Measurements from ENCODE around the gene OR2AT4.
"Not testable (repeated sequence)": the region's sequence is repeated elsewhere in the genome, so short reads cannot be mapped to it uniquely, and the experiment has no call there.

The OR2AT4 gene

DNA sequence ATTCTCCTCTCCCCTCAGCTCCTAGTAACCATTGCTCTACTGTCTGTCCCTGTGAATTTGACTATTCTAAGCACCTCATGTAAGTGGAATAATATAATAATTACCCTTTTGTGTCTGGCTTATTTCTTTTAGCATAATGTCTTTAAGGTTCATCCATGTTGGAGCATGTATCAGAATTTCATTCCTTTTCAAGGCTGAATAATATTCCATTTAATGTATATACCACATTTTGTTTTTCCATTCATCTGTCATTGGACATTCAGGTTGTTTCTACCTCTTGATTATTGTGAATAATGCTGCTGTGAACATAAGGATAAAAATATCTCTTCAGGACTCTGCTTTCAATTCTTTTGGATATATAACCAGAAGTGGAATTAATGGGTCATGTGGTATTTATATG, 28.1 kb downstream of the OR2AT4 start:
- DNase-seq (ENCODE audit: low spot score), result no peak

- DNase-seq (ENCODE audit: low spot score), result no peak
Observed at GRCh38 chr11:75066061-75066460, 30.6 kb downstream of the OR2AT4 start.

DNA sequence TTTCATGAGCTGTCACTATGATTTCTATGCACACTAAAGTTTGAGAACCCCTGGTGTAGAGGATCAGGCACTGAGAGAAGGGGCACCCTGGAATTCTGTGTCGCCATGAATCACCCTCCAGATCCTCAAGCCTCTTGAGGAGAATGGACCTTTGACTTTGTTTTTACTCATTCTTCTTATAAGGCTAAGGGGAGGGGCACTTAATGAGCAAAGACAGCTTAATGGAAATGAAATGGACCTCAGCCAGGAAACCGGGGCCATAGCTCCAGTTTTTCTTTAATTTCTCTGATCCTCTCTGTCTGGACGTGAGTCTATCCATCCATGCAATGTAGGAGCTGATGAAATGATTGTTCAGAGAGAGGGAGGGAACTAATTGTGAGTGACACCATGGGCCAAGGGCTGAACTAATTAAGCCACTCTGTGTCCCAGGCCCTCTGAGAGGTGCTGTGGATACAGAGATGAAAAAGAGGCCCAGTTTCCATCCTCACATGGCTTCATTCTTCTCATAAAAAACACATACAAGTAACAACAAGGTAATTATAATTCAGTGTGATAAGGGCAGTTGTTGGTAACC, 32.8 kb downstream of the OR2AT4 start:
- no peak for DNase-seq (ENCODE audit: low spot score)

- no peak for DNase-seq (ENCODE audit: low spot score)
Observed at GRCh38 chr11:75059299-75059698, 37.4 kb downstream of the OR2AT4 start.

DNA sequence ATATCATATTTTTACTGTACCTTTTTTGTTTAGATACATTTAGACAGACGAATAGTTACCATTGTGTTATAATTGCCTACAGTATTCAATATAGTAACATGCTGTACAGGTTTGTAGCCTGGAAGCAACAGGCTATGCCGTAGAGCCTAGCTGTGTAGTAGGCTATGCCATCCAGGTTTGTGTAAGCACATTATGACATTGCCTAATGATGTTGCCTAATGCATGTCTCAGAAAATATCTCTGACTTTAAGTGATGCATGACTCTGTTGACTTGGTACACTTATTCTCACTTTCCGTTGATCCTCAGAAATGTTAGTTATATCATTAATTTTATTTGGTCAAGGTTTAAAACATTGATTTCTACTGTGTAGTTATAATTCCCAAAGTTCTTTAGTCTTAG, 39.9 kb downstream of the OR2AT4 start:
- no peak for DNase-seq (ENCODE audit: low spot score)

DNA sequence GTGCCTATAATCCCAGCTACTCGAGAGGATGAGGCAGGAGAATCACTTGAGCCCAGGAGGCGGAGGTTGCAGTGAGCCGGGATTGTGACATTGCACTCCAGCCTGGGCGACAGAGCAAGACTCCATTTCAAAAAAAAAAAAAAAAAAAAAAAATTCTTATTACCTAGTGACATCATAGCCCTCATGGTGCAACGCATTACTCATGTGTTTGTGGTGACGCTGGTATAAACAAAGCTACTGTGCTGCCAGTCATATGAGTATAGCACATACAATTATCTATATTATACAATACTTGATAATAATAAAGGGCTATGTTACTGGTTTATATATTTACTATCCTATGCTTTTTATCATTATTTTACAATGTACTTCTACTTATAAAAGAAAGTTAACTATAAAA, 41.2 kb downstream of the OR2AT4 start:
- no peak for DNase-seq (ENCODE audit: low spot score)

DNA sequence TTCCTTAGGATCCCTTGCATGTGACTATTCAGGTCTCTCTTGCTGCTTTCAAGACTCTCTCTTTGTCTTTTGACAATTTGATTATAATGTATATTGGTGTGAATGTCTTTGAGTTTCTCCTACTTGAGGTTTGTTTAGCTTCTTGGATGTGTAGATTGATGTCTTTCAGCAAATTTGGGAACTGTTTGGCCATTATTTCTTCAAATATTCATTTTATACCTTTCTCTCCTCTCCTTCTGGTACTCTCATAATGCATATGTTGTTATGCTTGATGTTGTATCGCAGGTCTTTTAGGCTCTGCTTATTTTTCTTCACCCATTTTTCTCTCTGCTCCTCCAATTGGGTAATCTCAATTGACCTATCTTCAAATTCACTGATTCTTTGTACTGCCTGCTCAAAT, 44.2 kb downstream of the OR2AT4 start:
- no peak for DNase-seq (ENCODE audit: low spot score)

- DNase-seq (ENCODE audit: low spot score), result no peak
Observed at GRCh38 chr11:75051043-75051442, 45.6 kb downstream of the OR2AT4 start.

DNA sequence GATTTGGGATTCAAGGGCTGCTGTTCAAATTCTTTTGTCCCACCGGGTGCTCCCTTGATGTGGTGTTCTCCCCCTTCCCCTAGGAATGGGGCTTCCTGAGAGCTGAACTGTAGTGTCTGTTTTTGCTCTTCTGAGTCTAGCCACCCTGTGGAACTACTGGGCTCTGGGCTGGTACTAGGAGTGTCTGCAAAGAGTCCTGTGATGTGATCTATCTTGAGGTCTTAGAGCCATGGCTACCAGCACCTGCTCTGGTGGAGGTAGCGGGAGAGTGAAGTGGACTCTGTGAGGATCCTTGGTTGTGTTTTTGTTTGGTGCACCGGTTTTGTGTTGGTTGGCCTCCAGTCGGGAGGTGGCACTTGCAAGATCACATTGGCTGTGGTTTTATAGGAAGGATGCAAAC, 46.2 kb downstream of the OR2AT4 start:
- DNase-seq (ENCODE audit: low spot score), result no peak

DNA sequence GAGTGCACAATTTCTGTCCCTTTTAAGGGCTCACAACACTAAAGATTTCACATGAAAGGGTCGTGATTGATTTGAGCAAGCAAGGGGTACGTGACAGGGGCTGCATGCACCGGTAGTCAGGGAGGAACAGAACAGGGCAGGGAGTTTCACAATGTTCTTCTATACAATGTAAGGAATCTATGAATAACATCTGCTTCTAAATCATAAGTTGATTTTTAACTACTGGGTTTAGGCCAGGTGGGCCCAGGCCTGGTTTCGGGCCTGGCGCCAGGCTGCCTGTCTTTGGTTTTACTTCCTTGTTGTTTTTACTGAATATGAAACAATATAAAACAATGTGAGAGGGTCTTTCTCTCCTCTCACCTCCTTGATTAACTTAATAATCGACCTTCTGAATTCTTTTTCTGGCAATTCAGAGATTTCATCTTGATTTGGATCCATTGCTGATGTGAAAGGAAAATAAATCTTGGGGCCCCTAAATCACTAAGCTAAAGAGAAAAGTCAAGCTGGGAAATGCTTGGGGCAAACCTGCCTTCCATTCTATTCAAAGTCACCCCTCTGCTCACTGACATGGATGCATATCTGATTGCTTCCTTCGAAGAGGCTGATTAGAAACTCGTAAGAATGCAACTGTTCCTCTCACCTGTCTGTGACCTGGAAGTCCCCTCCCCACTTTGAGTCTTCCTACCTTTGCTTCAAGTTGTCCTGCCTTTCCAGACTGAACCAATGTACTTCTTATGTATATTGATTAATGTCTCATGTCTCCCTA, 47.0 kb downstream of the OR2AT4 start:
- not testable (repeated sequence) for DNase-seq (ENCODE audit: low spot score)

DNA sequence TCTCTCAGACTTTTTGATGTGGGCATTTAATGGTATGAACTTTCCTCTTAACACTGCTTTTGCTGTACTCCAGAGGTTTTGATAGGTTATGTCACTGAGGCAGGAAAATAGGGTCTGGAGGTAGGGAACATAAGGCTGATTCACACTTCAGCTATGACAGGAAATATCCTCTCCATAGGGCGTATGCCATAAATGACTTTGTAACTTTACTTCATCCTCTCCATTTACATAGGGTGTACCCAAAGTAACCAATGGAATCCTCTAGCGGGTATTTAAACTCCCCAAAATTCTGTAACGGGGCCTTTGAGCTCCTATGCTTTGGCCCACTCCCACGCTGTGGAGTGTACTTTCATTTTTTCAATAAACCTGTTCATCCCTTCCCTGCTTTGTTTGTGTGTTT, 49.5 kb downstream of the OR2AT4 start:
- DNase-seq (ENCODE audit: low spot score), result no peak

DNA sequence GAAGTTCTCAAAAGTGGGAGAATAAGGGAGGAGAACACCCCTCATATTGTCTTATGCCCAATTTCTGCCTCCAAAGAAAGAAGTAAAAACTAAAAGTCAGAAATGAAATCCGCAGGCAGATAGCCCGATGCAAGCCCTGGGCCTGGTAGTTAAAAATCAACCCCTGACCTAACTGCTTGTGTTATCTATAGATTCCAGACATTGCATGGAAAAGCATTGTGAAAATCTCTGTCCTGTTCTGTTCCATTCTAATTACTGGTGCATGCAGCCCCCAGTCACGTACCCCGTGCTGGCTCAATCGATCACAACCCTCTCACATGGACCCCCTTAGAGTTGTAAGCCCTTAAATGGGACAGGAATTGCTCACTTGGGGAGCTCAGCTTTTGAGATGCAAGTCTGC, 50.0 kb downstream of the OR2AT4 start:
- DNase-seq (ENCODE audit: low spot score), result not testable (repeated sequence)

- not testable (repeated sequence) for DNase-seq (ENCODE audit: low spot score)
Observed at GRCh38 chr11:75044381-75045170, 52.1 kb downstream of the OR2AT4 start.

DNA sequence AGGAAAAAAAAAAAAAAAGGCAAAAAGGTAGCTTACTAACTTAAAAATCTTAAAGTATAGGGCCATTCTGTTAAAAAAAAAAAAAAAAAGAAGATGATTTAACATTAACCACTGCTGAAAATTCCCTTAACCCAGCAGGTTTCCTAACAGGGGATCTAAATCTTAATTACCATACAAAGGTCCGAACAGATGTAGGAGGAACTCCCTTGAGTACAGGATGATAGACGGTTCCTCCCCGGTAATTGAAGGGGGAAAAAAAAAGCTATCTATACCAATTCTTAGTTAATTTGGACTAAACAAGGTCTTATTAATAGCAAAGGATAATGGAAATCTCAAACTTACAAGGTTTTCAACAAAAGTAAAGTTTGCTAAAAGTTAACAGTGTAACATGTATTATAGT, 54.9 kb downstream of the OR2AT4 start:
- DNase-seq (ENCODE audit: low spot score), result not testable (repeated sequence)

- DNase-seq (ENCODE audit: low spot score), result no peak
Observed at GRCh38 chr11:75041263-75041662, 55.4 kb downstream of the OR2AT4 start.

DNA sequence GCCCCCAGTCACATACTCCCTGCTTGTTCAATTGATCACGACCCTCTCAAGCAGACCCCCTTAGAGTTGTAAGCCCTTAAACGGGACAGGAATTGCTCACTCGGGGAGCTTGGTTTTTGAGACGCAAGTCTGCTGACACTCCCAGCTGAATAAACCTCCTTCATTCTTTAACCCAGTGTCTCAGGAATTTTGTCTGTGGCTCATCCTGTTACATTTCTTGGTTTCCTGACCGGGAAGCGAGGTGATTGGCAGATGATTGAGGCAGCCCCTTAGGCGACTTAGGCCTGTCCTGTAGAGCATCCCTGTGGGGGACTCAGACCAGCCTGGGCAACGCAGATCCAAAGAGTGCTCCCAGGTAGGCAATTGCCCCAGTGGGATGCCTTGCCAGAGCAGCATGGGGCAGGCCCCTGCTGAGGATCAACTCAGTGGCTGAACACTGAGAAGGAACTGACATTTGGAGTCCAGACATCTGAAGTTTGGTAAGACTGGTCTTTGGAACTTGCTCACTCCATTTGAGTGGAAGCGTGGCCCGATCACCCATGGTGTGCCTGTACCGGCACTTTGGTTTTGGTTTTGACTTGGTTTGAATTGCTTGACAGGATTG, 56.4 kb downstream of the OR2AT4 start:
- no peak for DNase-seq (ENCODE audit: low spot score)

- DNase-seq (ENCODE audit: low spot score), result no peak
Observed at GRCh38 chr11:75035911-75036565, 60.6 kb downstream of the OR2AT4 start.

- no peak for DNase-seq (ENCODE audit: low spot score)
Observed at GRCh38 chr11:75035256-75035655, 61.4 kb downstream of the OR2AT4 start.

DNA sequence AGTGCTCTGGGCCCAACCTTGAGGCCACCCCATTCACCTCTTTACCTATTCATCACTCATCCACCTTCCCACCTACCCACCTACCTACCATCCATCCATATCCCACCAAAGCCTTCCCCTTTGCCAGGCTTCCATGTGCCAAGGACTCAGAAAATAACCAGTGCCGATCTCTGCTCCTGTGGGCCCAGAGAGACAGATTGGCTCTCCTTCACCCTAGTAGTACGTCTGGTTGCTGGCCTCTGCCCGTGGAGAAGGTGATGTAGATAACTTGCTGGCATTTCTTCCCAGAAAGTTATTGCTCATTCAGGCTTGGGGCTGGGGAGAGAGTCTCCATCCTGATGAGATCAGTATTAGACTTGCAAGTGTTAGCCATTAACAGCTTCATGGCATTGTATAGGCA, 62.8 kb downstream of the OR2AT4 start:
- no peak for DNase-seq (ENCODE audit: low spot score)

DNA sequence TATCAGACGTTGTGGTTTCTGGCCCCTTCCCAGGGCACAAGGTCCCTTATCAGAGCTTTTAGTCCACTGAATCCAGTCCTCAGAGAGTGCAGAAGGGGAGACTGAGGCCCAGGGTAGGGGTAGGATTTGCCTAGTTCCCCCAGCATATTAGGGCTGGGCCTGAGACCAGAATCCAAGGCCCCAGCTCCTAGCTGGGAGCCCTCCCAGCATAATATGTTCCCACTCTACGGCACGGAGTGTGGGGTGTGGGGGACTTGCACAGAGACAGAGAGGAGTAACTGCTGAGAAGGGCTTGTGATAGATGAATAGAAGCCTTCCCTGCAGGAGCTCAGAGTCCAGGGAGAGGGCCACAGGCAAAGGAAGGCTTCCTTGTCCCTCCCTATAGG, 64.1 kb downstream of the OR2AT4 start:
- no peak for DNase-seq (ENCODE audit: low spot score)

- DNase-seq (ENCODE audit: low spot score), result peak; percentile 84
Observed at GRCh38 chr11:75031771-75032549, 64.7 kb downstream of the OR2AT4 start.
